HG03439 (cell line): ENCODE results near the gene JMJD8.

Source experiments
- ATAC-seq: cut with Tn5 transposase; IDR thresholded peaks from one replicate; pipeline ENCODE4 v1.9.1; 2021; ENCODE audit warnings: mild to moderate bottlenecking, moderate library complexity; ENCODE audit not compliant: unreplicated experiment

Gene JMJD8

DNA sequence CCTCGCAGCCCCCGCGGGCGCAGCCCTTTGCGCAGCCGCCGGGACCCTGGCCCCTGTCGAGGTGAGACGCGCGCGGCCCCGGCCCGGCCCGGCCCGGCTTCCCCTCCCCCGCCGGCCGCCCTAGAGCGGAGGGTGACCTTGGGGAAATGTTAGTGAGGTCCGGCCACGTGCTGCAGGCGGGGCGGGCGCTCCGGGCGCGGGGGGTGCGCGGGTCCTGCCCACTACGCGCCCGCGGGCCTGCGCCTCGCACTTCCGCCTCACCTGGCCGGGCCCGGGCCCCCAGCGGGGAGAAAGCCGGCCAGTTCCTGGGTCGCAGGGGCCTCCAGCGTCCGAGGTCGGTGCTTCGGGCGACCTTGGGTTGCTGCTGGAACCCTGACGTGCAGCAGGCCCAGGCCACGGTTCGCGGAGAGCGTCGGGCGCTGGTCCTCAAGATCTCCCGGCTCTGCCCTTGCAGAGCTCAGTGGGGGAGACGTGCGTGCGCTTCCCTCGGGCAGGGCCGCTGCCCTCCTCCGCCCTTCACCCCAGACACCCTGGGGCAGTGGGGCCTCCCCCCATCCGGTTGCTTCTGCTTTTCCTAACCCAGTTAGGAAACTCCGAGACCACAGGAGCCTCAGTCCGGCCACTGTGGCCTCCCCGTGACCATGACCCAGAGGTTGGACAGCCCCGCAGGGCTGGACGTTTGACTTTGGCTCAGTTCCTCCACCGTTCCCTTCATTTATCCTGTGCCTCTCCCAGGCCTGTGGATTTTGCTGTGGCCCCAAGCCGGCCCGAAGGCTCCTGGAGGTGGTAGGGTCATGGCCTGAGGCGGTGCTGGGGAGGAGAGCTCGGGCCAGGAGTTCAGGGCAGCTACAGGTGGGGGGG is 41.7 kb downstream of the JMJD8 start:
- peak; percentile 37 for ATAC-seq

DNA sequence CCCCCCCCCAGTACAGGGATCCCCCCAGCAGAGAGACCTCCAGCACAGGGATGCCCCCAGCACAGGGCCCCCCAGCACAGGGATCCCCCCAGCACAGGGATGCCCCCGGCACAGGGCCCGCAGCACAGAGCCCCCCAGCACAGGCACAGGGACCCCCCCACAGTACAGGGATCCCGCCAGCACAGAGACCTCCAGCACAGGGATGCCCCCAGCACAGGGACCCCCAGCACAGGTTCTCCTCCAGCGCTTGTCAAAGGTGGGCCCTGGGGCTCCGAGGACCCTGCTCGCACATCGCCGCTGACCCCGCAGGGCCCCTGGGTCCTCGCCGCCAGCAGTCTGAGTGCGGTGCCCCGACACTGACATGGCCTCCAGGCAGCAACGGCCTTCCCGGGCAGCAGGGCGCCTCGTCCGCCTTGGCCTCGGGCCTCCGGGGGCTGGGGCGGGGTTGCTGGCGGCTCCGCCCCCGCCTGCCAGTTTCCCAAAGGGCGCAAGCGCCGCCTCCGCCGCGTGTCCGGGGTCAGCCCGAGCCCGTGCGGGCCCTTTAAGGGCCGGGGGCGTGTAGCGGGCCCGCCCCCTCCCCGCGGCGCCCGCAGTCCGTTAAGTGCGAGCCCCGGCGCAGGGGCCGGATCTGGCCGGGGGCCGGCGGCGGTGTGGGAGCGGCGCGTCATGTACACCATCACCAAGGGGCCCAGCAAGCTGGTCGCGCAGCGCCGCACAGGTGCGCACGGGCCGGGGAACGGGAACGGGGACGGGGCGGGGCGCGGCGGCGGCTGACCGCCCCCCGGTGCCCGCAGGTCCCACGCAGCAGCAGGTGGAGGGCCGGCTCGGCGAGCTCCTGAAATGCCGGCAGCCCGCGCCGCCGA is 42.6 kb downstream of the JMJD8 start, which contains the start of gene MCRIP2:
Gene MCRIP2 (plus strand): TSS at position 503 of the 863 bp plus-strand sequence. CDS start 164 bp downstream, at position 667.
- peak; percentile 44 for ATAC-seq

GRCh38 chr16:640614-641013 is 43.5 kb downstream of the JMJD8 start:
- ATAC-seq = no peak

DNA sequence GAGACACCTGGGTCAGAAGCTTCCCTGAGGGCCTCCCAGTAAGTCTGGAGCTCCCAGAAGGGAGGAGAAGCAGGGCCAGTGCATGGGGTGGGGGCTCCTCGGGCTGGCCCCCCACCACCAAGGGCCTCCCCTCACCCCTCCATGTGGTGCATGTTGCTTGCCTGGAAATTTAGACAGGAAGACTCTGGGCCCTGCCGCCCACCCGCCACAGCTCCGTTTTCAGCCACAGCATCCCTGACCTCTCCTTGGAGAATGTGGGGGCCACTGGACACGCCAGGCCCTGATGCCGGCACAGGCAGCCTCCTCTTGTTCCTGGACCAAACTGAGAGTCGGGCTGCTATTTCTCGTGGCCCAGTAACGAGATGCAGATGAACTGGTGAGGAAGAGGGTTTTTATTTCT is 45.3 kb downstream of the JMJD8 start:
- no peak for ATAC-seq

GRCh38 chr16:638034-638543 is 46.0 kb downstream of the JMJD8 start:
- ATAC-seq = no peak

DNA sequence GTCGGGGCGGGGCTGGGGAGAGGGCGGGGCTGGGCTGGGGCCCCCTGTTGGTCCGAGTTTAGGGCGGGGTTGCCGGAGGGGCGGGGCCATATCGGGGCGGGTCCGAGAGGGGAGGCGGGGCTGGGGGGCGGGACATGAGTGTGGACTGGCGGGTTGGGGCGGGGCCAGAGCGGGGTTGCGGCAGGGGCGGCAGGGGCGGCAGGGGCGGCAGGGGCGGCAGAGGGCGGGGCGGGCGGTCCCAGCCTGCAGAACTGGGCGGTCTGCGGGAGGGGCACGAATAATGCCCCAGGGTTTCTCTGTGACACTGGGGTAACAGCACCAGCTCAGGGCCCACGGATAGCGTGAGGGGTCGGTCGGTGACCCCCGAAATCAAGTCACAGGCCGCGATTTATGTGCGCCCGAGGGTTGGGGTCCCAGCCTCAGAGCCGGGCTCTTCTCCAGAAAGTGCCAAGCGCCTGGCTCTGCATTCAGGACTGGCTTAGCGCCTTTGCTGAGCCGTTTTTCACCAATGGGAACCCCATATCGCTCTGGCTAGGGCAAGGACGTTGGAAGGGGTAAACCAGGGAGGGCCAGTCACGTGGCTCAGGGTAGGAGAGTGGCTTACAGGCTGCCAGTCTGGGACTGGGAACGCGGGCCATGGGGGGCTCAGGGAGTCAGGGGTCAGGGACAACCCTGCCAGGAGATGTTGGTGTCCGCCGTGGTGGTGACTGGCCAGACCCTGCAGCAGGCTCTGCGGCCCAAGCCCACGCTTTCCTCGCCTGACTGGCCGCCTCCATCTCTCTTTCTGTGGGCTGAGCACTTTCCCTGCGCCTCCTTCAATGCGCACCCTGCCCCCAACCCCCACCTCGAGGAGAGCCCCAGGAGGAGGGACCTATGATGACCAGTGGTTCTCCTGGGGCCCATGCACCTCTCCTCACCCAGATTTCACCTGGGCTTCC is 46.8 kb downstream of the JMJD8 start:
- no peak for ATAC-seq

DNA sequence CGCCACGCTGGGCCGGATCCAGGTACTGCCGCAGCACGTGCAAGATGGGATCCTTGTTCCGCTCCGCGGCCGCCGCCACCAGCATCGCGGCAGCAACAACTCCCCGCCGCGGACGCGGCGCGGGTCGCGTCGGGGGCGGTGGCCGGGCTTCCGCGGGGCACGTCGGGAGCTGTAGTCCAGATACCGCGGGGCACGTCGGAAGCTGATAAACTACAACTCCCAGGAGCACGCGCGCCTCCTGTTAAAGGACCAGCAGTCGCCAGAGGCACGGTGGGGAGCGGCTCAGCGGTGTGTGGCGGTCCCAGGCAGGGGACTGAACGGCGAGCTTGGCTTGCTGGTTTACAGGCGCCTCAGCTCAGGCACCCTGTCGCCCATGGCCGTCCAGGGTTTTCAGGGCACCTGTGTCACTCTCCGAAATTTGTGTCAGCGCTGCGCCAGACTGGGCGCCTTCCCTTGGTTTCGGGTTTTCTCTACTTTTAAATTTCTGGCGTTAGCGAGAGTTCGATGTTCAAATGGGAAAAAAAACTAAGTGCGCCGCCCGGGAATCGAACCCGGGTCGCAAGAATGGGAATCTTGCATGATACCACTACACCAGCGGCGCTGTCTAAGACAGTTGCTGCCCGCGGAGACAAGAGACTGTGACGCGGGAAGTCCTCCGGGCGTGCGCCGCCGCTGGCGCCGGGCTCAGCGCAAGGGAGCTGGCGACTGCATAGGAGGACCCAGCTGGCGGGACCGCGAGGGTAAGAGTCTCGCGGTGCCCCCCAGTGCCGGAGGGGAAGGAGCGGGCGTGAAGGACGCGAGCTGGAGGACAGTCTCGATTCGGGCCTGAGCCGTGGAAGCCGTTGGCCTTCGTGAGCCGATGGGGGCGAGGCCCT is 47.7 kb downstream of the JMJD8 start, which contains the start of gene METTL26:
Gene METTL26 (minus strand): TSS at position 100 of the 875 bp plus-strand sequence. CDS start 15 bp downstream, at position 85.
- peak; percentile 71 for ATAC-seq

DNA sequence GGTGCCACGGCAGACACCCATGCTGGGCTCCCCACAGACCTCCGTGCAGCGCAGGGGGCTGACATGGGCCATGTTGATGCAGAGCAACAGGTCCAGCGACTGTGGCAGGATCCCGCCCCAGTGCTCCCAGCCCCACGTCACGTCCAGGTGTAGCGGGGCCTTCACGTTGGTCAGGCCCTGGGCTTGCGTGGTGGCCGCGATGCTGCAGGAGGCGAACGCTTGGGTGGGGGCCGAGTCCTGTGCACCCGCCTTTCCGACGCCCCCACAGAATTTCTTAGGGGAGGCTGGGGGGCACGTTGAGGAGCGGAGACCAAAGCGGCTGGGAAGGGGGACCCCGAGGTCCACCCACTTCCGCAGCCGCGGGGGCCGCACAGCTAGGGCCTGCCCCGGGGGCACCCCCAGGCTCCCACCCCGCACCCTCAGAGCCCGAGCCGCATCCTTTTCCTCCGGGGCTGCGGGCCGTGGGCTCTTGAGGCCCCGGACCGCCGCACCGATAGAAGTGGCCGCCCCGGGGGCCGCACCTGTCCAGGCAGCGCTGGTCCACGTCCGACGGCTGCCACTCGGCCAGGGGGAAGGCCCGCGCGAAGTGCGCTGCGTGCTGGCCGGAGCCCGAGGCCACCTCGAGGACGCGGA is 48.4 kb downstream of the JMJD8 start:
- no peak for ATAC-seq

- no peak for ATAC-seq
Observed at GRCh38 chr16:634996-635395, 49.1 kb downstream of the JMJD8 start.

GRCh38 chr16:634051-634670 is 50.0 kb downstream of the JMJD8 start:
- ATAC-seq = no peak

DNA sequence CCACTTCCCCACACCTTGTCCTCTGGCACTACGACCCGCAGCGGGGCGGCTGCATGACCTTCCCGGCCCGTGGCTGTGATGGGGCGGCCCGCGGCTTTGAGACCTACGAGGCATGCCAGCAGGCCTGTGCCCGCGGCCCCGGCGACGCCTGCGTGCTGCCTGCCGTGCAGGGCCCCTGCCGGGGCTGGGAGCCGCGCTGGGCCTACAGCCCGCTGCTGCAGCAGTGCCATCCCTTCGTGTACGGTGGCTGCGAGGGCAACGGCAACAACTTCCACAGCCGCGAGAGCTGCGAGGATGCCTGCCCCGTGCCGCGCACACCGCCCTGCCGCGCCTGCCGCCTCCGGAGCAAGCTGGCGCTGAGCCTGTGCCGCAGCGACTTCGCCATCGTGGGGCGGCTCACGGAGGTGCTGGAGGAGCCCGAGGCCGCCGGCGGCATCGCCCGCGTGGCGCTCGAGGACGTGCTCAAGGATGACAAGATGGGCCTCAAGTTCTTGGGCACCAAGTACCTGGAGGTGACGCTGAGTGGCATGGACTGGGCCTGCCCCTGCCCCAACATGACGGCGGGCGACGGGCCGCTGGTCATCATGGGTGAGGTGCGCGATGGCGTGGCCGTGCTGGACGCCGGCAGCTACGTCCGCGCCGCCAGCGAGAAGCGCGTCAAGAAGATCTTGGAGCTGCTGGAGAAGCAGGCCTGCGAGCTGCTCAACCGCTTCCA is 50.6 kb downstream of the JMJD8 start:
- ATAC-seq = no peak

- ATAC-seq = no peak
Observed at GRCh38 chr16:632486-633335, 51.4 kb downstream of the JMJD8 start.

- no peak for ATAC-seq
Observed at GRCh38 chr16:631808-632358, 52.3 kb downstream of the JMJD8 start.
